22Rv1 (cell line): ENCODE data around the gene MPP3.

Experiments used
- ZFX ChIP-seq: fragments of 450-650 bp; IDR thresholded peaks from 2 replicates; pipeline ENCODE4 v1.6.1; 2017; ENCODE audit warnings: antibody characterized with exemption, borderline replicate concordance
- TF ChIP-seq, protein P1 (sequence below): fragments of 450-650 bp; IDR thresholded peaks from 2 replicates; pipeline ENCODE4 v1.5.1; 2017; ENCODE audit warnings: mild to moderate bottlenecking

DNA sequence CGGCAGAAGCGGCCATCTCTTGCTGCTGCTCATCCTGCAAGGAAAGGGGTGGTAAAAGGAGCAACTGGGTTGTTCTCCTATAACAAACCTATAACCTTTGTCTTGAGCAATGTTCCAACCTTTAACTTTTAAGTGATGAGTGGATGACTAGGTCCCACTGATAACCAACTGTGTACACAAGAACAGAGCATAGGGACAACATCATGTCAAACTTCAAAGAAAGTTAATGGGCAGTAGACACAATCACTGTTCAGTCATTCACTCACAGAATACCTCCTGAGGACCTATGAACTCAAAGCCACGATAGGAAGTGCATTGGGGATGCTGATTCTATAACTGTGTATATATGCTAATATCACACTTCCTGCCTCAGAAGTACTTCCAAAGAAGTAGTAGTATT is 31.1 kb downstream of the MPP3 start:
- TF ChIP-seq, protein P1, sequence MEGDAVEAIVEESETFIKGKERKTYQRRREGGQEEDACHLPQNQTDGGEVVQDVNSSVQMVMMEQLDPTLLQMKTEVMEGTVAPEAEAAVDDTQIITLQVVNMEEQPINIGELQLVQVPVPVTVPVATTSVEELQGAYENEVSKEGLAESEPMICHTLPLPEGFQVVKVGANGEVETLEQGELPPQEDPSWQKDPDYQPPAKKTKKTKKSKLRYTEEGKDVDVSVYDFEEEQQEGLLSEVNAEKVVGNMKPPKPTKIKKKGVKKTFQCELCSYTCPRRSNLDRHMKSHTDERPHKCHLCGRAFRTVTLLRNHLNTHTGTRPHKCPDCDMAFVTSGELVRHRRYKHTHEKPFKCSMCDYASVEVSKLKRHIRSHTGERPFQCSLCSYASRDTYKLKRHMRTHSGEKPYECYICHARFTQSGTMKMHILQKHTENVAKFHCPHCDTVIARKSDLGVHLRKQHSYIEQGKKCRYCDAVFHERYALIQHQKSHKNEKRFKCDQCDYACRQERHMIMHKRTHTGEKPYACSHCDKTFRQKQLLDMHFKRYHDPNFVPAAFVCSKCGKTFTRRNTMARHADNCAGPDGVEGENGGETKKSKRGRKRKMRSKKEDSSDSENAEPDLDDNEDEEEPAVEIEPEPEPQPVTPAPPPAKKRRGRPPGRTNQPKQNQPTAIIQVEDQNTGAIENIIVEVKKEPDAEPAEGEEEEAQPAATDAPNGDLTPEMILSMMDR, result no peak
- no peak for TF ChIP-seq ZFX
